ENCODE measurements around the gene KCNT2. TPM values are rescaled to one million over a fixed set of nuclear protein-coding genes. Genes with fewer than 3 reads are reported as not detected.

KCNT2 gene
- total and polyA plus RNA-seq, 10 of the 15 experiments (the other 5 are each of a cell fraction or from before 2014, with no cell fraction given) = not detected

- H3K4me1 ChIP-seq (ENCODE audit: control insufficient read depth, insufficient read depth, low read length) = no peaks in the 10 kb centered on the region
- DNase-seq (ENCODE audit: low read depth, low spot score) (no peak), FAIRE-seq (no peak), ATAC-seq (no peak)
- ChIA-PET RAD21 (ENCODE audit: unreplicated experiment) (no interaction called here), SMC1A (ENCODE audit: uncharacterized antibody, unreplicated experiment) (no interaction called here), POLR2A (no interaction called here), CTCF (interaction anchor here (0.7 kb wide), 1 partner anchor 42 kb away, joined by 3 read pairs; no protein-coding TSS in a partner anchor)
- BruUV-seq (replicated peaks) = no TSS peak
- H3K4me2 ChIP-seq (ENCODE audit: control insufficient read depth, insufficient read depth) = no peak overlapping the region
- no peak overlapping the region for H3K9ac ChIP-seq (ENCODE audit: control insufficient read depth, insufficient read depth, low read length)
- H3K36me3 ChIP-seq (ENCODE audit: control insufficient read depth in 2 of 2, insufficient read depth in 2 of 2, low read length in 1 of 2) = no peaks in the 10 kb centered on the region
- in situ Hi-C loops (cut with MboI) = no loop called here
- H4K20me1 ChIP-seq (ENCODE audit: control insufficient read depth, insufficient read depth) = no peaks in the 10 kb centered on the region
- H2AFZ ChIP-seq (ENCODE audit: control insufficient read depth, low read depth, low read length) = no peak overlapping the region
- 22% methylated on average over 7 of the region's 7 CpGs for WGBS (ENCODE audit: insufficient coverage, insufficient replicate concordance, low lambda C conversion rate, missing lambda C conversion rate)
- no peaks in the 10 kb centered on the region for H3K79me2 ChIP-seq (ENCODE audit: control insufficient read depth, insufficient read depth, low read length)
- H3K27ac ChIP-seq (ENCODE audit: control insufficient read depth, insufficient read depth) = no peak overlapping the region
- intact Hi-C loops (cut with micrococcal nuclease; ENCODE audit: unreplicated experiment) = no loop called here
- no peaks in the 10 kb centered on the region for H3K27me3 ChIP-seq (replicated peaks in 1 of 2; ENCODE audit: control insufficient read depth in 2 of 2, insufficient read depth in 2 of 2, low read length in 1 of 2)
- TF ChIP-seq SMAD5 (IDR thresholded peaks at IDR 0.05; ENCODE audit: low read depth) (no peak), NFXL1 (IDR thresholded peaks at IDR 0.05; ENCODE audit: borderline replicate concordance) (no peak), CBFB (IDR thresholded peaks at IDR 0.05; ENCODE audit: low read depth) (no peak)
- H3K9me3 ChIP-seq (replicated peaks; ENCODE audit: control insufficient read depth, insufficient read depth, low read length) = no peaks in the 10 kb centered on the region
- no peak overlapping the region for H3K4me3 ChIP-seq
Observed at GRCh38 chr1:196400478-196401451, 207.5 kb downstream of the KCNT2 start.

DNA sequence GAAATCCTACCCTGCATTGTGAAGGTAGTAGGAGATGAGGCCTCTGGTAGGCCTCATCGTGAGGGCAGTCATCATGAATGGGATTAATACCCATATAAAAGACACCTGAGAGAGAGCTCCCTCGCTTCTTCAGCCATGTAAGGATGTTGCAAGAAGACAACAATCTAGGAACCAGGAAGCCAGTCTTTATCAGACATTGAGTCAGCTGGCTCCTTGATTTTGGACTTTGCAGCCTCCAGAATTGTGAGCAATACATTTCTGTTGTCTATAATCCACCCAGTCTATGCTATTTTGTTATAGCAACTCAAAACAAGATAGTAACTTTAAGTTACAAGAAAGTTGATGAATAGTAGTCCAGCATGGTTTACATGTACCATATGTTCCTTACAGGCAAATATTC lies 208.5 kb downstream of the KCNT2 start:
- WGBS (ENCODE audit: insufficient coverage, insufficient replicate concordance, low lambda C conversion rate, missing lambda C conversion rate) = 0% methylated on average over 2 of the region's 2 CpGs
- no peaks in the 10 kb centered on the region for H3K4me1 ChIP-seq (ENCODE audit: control insufficient read depth, insufficient read depth, low read length)
- TF ChIP-seq MTA3 (IDR thresholded peaks at IDR 0.05; ENCODE audit: borderline replicate concordance, low read length) (no peak), CEBPB (IDR thresholded peaks at IDR 0.05; ENCODE audit: borderline replicate concordance in 1 of 2, low read depth in 2 of 2, low read length in 2 of 2) (no peak), FOXK2 (IDR thresholded peaks at IDR 0.05) (no peak), IKZF1 (conservative IDR thresholded peaks at IDR 0.05) (no peak), GABPA (IDR thresholded peaks at IDR 0.05; ENCODE audit: low read depth) (no peak), NKRF (conservative IDR thresholded peaks at IDR 0.05) (no peak)
- TF ChIP-seq, protein P1, sequence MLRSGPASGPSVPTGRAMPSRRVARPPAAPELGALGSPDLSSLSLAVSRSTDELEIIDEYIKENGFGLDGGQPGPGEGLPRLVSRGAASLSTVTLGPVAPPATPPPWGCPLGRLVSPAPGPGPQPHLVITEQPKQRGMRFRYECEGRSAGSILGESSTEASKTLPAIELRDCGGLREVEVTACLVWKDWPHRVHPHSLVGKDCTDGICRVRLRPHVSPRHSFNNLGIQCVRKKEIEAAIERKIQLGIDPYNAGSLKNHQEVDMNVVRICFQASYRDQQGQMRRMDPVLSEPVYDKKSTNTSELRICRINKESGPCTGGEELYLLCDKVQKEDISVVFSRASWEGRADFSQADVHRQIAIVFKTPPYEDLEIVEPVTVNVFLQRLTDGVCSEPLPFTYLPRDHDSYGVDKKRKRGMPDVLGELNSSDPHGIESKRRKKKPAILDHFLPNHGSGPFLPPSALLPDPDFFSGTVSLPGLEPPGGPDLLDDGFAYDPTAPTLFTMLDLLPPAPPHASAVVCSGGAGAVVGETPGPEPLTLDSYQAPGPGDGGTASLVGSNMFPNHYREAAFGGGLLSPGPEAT (IDR thresholded peaks at IDR 0.05; ENCODE audit: low read depth) = no peak
- in situ Hi-C loops (cut with MboI) = no loop called here
- ChIA-PET SMC1A (ENCODE audit: uncharacterized antibody, unreplicated experiment) (no interaction called here), CTCF (no interaction called here), POLR2A (no interaction called here), RAD21 (ENCODE audit: unreplicated experiment) (no interaction called here)
- no peaks in the 10 kb centered on the region for H3K36me3 ChIP-seq (ENCODE audit: control insufficient read depth in 2 of 2, insufficient read depth in 2 of 2, low read length in 1 of 2)
- no peaks in the 10 kb centered on the region for H3K9me3 ChIP-seq (replicated peaks; ENCODE audit: control insufficient read depth, insufficient read depth, low read length)
- H3K4me3 ChIP-seq = no peak overlapping the region
- no peaks in the 10 kb centered on the region for H3K27me3 ChIP-seq (replicated peaks in 1 of 2; ENCODE audit: control insufficient read depth in 2 of 2, insufficient read depth in 2 of 2, low read length in 1 of 2)
- H3K27ac ChIP-seq (ENCODE audit: control insufficient read depth, insufficient read depth) = no peak overlapping the region
- no peak for ATAC-seq
- intact Hi-C loops (cut with micrococcal nuclease; ENCODE audit: unreplicated experiment) = no loop called here
- BruUV-seq (replicated peaks) = no TSS peak
- no peak overlapping the region for H3K4me2 ChIP-seq (ENCODE audit: control insufficient read depth, insufficient read depth)
- no peak for FAIRE-seq
- H3K79me2 ChIP-seq (ENCODE audit: control insufficient read depth, insufficient read depth, low read length) = no peaks in the 10 kb centered on the region
- H3K9ac ChIP-seq (ENCODE audit: control insufficient read depth, insufficient read depth, low read length) = no peak overlapping the region
- no peak for DNase-seq (ENCODE audit: low read depth, low spot score)
- no peaks in the 10 kb centered on the region for H4K20me1 ChIP-seq (ENCODE audit: control insufficient read depth, insufficient read depth)
- no peak overlapping the region for H2AFZ ChIP-seq (ENCODE audit: control insufficient read depth, low read depth, low read length)

Data from GM12878 (cell line).